ENCODE measurements around the gene ENGASE.

GRCh38 chr17:79038545-79039135 is 36.0 kb upstream of the ENGASE start:
- TF ChIP-seq POLR2A (IDR thresholded peaks at IDR 0.05) (no peak), CTCF (IDR thresholded peaks at IDR 0.05) (no peak), POLR2AphosphoS5 (IDR thresholded peaks at IDR 0.05) (peak; percentile 66)
